Muscle layer of colon (tissue), 2 donors: ENCODE measurements around the gene TMEM106A.
"Not testable (repeated sequence)": the region's sequence is repeated elsewhere in the genome, so short reads cannot be mapped to it uniquely, and the experiment has no call there.

Source experiments
- H3K27ac ChIP-seq: one replicate; pipeline ENCODE4 v1.7.0; 2013; ENCODE audit warnings: low read depth, mild to moderate bottlenecking, low read length, moderate library complexity
- H3K27me3 ChIP-seq, 2 donors: one replicate each; pipeline ENCODE4 v1.7.0; 2013; ENCODE audit warnings: low read length in 2 of 2, mild to moderate bottlenecking in 2 of 2; ENCODE audit not compliant: insufficient read depth in 2 of 2, control insufficient read depth in 1 of 2
- H3K36me3 ChIP-seq: one replicate; pipeline ENCODE4 v1.7.0; 2013; ENCODE audit warnings: mild to moderate bottlenecking, low read length; ENCODE audit not compliant: insufficient read depth
- H3K4me1 ChIP-seq: one replicate; pipeline ENCODE4 v1.7.0; 2013; ENCODE audit warnings: mild to moderate bottlenecking, low read length; ENCODE audit not compliant: insufficient read depth
- H3K4me3 ChIP-seq, 2 donors: one replicate each; pipeline ENCODE4 v1.7.0; 2013; ENCODE audit warnings: low read length in 2 of 2, low read depth in 1 of 2, mild to moderate bottlenecking in 1 of 2, moderate library complexity in 1 of 2
- H3K9ac ChIP-seq: one replicate; pipeline ENCODE4 v1.7.0; 2013; ENCODE audit warnings: low read length
- H3K9me3 ChIP-seq: one replicate; pipeline ENCODE4 v1.7.0; 2013; ENCODE audit warnings: mild to moderate bottlenecking, low read length
- donor health status: abdominal sarcoma.
- donor health status: Adenocarcinoma of cecum.

The TMEM106A gene

DNA sequence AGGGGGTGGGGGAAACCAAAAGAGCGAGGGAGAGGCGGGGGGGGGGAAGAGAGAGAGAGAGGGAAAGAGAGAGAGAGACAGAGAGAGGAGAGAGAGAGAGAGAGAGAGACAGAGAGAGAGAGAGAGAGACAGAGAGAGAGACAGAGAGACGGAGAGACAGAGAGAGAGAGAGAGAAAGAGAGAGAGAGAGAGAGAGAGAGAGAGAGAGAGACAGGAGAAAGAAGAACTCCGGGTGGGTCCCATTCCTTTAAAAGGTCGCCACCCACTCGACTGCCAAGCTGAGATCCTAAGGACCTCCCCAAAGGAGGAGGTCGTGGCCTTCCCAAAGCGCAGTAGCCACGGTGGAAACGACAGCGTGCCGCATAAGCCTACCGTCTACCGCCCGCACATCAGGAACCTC lies 21.6 kb downstream of the TMEM106A start:
- not testable (repeated sequence) for H3K27me3 ChIP-seq, H3K4me1 ChIP-seq, H3K9ac ChIP-seq, H3K36me3 ChIP-seq, H3K9me3 ChIP-seq, H3K4me3 ChIP-seq, H3K27ac ChIP-seq

GRCh38 chr17:43233877-43234276 lies 22.2 kb downstream of the TMEM106A start, which contains the start of gene RNU2-1:
RNU2-1 (minus strand) TSS chr17:43233977.
- H3K27me3 ChIP-seq, H3K9me3 ChIP-seq, H3K9ac ChIP-seq, H3K4me3 ChIP-seq, H3K36me3 ChIP-seq, H3K27ac ChIP-seq, H3K4me1 ChIP-seq: not testable (repeated sequence)

DNA sequence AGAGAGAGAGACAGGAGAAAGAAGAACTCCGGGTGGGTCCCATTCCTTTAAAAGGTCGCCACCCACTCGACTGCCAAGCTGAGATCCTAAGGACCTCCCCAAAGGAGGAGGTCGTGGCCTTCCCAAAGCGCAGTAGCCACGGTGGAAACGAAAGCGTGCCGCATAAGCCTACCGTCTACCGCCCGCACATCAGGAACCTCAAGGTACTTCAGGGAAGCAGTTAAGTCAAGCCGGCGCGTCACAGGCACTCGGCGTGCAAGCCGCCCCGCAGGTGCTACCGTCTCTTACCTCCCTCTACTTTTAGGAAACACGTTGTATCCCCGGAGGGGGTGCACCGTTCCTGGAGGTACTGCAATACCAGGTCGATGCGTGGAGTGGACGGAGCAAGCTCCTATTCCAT lies 27.9 kb downstream of the TMEM106A start:
- not testable (repeated sequence) for H3K27ac ChIP-seq, H3K4me3 ChIP-seq, H3K27me3 ChIP-seq

GRCh38 chr17:43240596-43241352 lies 29.1 kb downstream of the TMEM106A start:
- H3K27me3 ChIP-seq, H3K9ac ChIP-seq, H3K9me3 ChIP-seq, H3K27ac ChIP-seq, H3K4me3 ChIP-seq, H3K4me1 ChIP-seq, H3K36me3 ChIP-seq: not testable (repeated sequence)

More for the DNA sequence above, 27.9 kb downstream of the TMEM106A start:
- H3K9ac ChIP-seq, H3K4me1 ChIP-seq, H3K9me3 ChIP-seq, H3K36me3 ChIP-seq: not testable (repeated sequence)

DNA sequence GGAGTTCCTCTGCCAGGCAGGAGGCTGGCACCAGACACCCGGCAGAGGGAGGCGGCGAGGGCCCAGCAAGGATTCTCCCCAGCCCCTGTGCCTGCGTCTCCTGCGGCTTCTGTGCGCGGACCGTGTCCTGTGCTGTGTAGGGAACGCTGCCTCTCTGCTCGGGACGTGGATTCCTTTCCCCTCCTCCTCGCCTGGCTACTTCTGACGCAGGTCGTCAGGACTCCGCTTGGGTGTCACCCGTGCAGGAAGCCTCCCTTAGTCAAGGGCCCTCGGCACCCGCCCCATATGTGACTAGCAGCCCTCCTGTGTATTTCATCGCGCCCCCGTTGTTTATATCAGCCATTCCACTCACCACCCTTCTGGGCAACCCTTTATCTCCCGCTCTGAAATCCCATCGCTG lies 34.8 kb downstream of the TMEM106A start:
- H3K4me3 ChIP-seq, H3K36me3 ChIP-seq, H3K9me3 ChIP-seq, H3K4me1 ChIP-seq, H3K9ac ChIP-seq, H3K27ac ChIP-seq, H3K27me3 ChIP-seq: not testable (repeated sequence)
